ENCODE results near the gene TBPL1.
A peak's percentile ranks its signal among the peaks of the same experiment; 100 is the strongest.

DNA sequence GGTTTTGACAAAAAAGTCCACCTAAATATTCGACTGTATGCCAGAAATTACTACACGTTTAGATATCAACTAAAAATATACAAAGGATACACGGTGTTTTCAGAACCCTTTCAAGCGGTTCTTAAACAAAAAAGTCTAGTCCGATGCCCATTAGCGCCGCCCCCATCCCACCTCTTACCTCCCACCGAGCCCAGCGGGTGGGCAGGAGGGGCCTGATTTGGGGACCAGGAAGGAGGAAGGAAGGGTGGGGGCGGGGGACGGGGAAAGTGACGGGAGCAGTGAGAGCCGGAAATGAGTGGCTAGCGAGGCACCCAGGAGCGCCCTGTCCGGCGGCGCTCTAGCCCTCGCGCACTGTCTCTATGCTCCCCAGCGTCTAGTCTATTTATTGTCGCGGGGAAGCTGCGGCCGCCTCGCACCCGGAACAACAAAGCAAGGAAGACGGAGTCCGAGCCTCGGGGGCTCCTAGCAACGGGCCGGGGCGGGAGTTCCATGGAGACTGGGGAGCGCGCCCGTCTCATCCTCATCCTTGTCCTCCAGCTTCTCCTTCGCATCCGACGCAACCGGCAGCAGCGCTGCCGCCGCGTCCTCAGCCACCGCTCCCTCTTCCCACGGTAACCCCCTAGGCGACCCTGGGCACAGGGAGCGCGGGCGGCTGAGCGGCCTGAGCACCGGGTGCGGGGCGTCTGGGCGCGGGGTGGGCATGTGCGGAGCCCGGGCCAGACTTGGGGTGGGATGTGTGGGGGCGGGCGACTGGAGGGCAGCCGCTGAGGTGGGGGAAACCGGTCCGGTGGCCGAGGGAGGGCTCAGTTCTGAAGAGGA, at the start of gene TBPL1:
- TF ChIP-seq, protein P1, sequence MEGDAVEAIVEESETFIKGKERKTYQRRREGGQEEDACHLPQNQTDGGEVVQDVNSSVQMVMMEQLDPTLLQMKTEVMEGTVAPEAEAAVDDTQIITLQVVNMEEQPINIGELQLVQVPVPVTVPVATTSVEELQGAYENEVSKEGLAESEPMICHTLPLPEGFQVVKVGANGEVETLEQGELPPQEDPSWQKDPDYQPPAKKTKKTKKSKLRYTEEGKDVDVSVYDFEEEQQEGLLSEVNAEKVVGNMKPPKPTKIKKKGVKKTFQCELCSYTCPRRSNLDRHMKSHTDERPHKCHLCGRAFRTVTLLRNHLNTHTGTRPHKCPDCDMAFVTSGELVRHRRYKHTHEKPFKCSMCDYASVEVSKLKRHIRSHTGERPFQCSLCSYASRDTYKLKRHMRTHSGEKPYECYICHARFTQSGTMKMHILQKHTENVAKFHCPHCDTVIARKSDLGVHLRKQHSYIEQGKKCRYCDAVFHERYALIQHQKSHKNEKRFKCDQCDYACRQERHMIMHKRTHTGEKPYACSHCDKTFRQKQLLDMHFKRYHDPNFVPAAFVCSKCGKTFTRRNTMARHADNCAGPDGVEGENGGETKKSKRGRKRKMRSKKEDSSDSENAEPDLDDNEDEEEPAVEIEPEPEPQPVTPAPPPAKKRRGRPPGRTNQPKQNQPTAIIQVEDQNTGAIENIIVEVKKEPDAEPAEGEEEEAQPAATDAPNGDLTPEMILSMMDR (IDR thresholded peaks at IDR 0.05) = no peak
- peak; percentile 43 for TF ChIP-seq POLR2A (IDR thresholded peaks at IDR 0.05)
- TF ChIP-seq POLR2AphosphoS5 (IDR thresholded peaks at IDR 0.05) = peak; percentile 92

Data from prostate gland (tissue), 2 donors.